Heart left ventricle (tissue), 13 donors: ENCODE measurements around the gene LHX2.

ENCODE experiments used
- CTCF ChIP-seq, 12 donors: fragments of 200-600 bp; sonication (generic) in 4 of 12; IDR thresholded peaks; one replicate each; pipeline versions ENCODE4 v1.5.0 to v1.8.0; 2018 to 2022; ENCODE audit warnings: antibody characterized with exemption in 12 of 12, mild to moderate bottlenecking in 5 of 12
- POLR2A ChIP-seq, 2 donors: fragments of 450-650 bp; IDR thresholded peaks; one replicate each; pipeline ENCODE4 v1.6.1; 2017; ENCODE audit warnings: antibody characterized with exemption in 2 of 2, mild to moderate bottlenecking in 2 of 2, moderate library complexity in 2 of 2
- donor health status: ischemic (EF 13 %, LVEDD 7.1; RV severe dilation, severe dysfunction).
- donor health status: DM: no; HTN: yes; CAD: no.
- donor health status: DM: no; HTN: no; CAD: no.
- donor health status: ischemic (EF 25% LVEDD 6.9; RV normal size, moderate dysfunction).
- donor health status: ischemic (EF 25% LVEDD 5.7; RV mildly dilated, moderate dysfunction).
- donor health status: ischemic (EF 35%, LVEDD 5.7; RV mildly dilated, moderate dysfunction).
- donor health status: nonischemic (EF 11% LVEDD 7.7; RV severe dilation, severe dysfunction).
- donor health status: DM: yes; HTN: yes; CAD: no.
- donor health status: PGD.
- donor health status: ischemic (EF 29% LVEDD 5.4; RV normal size, mild dysfunction).
- donor health status: nonischemic (EF 23%, LVEDD 6.1; RV moderate dilation, normal function).

DNA sequence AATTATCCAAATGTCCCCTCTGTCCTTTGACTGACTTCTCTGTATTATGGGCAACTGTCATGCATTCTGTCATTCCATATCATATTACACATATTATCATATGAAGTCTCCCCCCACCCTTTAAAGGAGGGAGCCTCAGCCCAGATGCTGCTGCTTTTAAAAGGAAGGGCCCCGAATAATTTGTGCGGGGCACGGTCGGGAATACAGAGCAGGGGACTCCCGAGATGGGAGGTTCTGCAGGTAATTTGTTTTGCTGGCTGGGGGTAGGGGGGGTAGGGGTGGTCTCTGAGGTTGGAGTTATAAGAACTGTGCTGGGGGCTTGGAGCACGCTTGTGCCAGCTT, 10.1 kb upstream of the LHX2 start:
- TF ChIP-seq CTCF (IDR thresholded peaks at IDR 0.05) (no peak), POLR2A (IDR thresholded peaks at IDR 0.05) (no peak)
